ENCODE measurements around the gene EPB41L2.
"Not testable (repeated sequence)": the region's sequence is repeated elsewhere in the genome, so short reads cannot be mapped to it uniquely, and the experiment has no call there.

EPB41L2 gene

DNA sequence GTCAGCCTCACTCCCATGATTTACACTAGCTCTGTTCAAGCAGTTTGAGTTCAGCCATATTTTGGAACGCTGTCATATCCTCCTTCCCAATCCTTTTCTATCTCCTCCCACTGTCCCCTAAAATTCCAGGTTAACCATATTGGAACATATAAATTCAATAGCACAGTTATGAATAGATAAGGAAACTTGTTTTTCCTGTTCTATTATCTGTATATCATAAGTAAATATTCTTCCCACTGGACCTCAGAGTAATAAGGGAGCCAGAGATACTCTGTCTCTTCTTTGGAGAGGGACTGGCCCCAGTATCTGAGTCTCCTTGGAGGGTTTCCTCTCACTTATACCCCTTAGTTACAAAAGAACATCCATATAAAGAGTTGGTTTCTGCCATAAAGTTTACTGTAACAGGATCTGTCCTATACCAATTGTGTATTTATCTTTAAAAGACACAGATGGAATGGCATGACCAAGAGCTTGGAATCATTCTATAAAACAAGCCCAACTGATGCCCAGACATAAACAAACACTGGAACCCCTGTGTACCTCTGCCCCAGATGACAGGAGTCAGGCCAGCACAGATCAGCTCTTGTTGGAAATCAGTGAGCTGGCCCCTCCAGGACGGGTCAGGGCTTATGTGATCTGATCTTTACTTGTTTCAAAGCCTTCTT is 67.1 kb downstream of the EPB41L2 start:
- TF ChIP-seq, protein P1, sequence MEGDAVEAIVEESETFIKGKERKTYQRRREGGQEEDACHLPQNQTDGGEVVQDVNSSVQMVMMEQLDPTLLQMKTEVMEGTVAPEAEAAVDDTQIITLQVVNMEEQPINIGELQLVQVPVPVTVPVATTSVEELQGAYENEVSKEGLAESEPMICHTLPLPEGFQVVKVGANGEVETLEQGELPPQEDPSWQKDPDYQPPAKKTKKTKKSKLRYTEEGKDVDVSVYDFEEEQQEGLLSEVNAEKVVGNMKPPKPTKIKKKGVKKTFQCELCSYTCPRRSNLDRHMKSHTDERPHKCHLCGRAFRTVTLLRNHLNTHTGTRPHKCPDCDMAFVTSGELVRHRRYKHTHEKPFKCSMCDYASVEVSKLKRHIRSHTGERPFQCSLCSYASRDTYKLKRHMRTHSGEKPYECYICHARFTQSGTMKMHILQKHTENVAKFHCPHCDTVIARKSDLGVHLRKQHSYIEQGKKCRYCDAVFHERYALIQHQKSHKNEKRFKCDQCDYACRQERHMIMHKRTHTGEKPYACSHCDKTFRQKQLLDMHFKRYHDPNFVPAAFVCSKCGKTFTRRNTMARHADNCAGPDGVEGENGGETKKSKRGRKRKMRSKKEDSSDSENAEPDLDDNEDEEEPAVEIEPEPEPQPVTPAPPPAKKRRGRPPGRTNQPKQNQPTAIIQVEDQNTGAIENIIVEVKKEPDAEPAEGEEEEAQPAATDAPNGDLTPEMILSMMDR (IDR thresholded peaks at IDR 0.05; ENCODE audit: insufficient read depth, low read length, poor library complexity, severe bottlenecking) = no peak
- no peak for DNase-seq (ENCODE audit: extremely low read depth, insufficient read length)
- no peaks in the 10 kb centered on the region for H3K27me3 ChIP-seq (replicated peaks; ENCODE audit: control insufficient read depth, insufficient read depth, low read length)
- H3K4me3 ChIP-seq (replicated peaks; ENCODE audit: low read depth, low read length) = no peak overlapping the region
- no peaks in the 10 kb centered on the region for H3K36me3 ChIP-seq (ENCODE audit: control insufficient read depth, insufficient read depth, low read length)

DNA sequence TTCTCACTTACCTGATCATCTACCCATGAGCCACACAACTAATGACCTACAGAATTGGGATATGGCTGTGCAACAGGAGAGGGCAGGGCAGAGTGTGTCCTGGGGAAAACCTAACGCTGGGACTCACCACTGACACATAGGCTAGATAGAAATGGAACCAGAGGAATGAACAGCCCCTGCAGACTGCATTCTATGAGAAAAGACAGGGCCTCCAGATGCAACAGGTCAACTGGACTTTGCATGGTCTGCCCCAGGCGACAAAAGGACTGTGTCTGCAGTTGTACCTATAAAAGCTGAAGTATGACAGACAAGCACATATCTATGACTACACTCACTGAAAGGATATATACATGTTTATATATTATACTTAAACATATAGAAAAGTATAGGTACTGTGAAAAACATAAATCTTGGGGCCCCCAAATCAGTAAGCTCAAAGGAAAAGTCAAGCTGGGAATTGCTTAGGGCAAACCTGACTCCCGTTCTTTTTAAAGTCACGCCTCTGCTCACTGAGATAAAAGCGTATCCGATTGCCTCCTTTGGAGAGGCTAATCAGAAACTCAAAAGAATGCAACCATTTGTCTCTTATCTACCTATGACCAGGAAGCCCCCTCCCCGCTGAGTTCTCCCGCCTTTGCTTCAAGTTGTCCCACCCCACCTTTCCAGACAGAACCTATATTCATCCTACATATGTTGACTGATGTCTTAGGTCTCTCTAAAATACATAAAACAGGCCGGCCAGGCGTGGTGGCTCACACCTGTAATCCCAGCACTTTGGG is 68.5 kb downstream of the EPB41L2 start:
- Histone ChIP-seq H3K36me3 (ENCODE audit: control insufficient read depth, insufficient read depth, low read length) (no peaks in the 10 kb centered on the region), H3K27me3 (replicated peaks; ENCODE audit: control insufficient read depth, insufficient read depth, low read length) (no peaks in the 10 kb centered on the region), H3K4me3 (replicated peaks; ENCODE audit: low read depth, low read length) (no peak overlapping the region)
- DNase-seq (ENCODE audit: extremely low read depth, insufficient read length) = no peak
- TF ChIP-seq, protein P1 (IDR thresholded peaks at IDR 0.05; ENCODE audit: insufficient read depth, low read length, poor library complexity, severe bottlenecking) = no peak

DNA sequence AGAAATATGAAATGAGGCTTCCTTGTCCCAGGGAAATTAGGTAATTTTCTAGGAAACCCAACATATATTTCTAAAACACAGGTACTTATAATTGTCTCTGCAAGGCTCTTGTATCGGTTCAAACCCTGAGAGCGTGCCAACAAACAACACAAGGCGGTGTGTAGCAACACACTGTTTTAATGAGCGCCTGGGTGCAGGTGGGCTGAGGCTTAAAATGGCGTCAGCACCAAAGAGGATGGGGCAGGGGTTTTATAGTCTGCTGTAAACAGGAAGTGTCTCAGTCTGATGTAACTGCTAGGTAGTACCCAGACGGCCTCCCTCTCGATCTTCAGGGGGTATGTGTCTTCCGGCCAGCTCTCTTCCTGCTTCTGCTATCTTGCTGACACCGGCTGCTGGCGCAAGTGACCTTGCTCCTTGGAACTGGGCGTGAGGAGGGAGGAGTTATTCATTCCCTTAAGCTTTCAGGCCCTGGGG is 69.7 kb downstream of the EPB41L2 start:
- TF ChIP-seq, protein P1 (IDR thresholded peaks at IDR 0.05; ENCODE audit: insufficient read depth, low read length, poor library complexity, severe bottlenecking) = no peak
- H3K4me3 ChIP-seq (replicated peaks; ENCODE audit: low read depth, low read length) = no peak overlapping the region
- H3K27me3 ChIP-seq (replicated peaks; ENCODE audit: control insufficient read depth, insufficient read depth, low read length) = no peaks in the 10 kb centered on the region
- H3K36me3 ChIP-seq (ENCODE audit: control insufficient read depth, insufficient read depth, low read length) = no peaks in the 10 kb centered on the region
- DNase-seq (ENCODE audit: extremely low read depth, insufficient read length) = no peak

DNA sequence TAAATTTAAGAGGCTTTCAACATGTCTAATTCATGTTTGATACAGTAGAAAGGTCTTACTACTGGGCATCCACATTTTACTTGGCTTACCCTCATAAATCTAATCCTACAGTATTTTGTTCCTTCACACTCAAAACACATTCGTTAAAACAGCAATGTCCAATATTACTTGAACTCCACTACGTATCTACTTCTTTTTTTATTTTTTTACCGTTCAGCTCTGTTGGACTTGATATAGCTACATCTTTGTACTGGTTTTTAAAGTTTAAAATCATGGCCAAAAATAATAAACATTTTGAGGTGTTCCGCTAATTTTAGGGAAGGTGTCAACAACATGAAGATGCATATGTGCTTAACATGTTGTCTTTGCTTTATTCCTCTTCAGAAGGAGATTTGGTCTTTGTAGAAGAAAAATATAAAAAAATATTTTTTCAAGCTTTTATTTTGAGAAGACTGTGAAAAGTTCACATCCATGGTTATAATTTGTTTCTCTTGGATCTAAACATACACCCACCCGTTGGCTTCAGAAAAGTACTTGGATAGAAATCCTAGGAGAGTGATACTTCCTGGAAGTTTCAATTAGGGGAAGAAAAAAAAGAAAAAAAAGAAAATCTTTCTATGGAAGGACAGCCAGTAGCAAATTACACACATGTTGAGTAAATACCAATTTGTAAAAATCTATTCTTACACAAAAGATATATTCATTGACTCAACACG is 71.5 kb downstream of the EPB41L2 start:
- TF ChIP-seq, protein P1 (IDR thresholded peaks at IDR 0.05; ENCODE audit: insufficient read depth, low read length, poor library complexity, severe bottlenecking) = no peak
- H3K36me3 ChIP-seq (ENCODE audit: control insufficient read depth, insufficient read depth, low read length) = no peaks in the 10 kb centered on the region
- DNase-seq (ENCODE audit: extremely low read depth, insufficient read length) = no peak
- H3K27me3 ChIP-seq (replicated peaks; ENCODE audit: control insufficient read depth, insufficient read depth, low read length) = no peaks in the 10 kb centered on the region
- H3K4me3 ChIP-seq (replicated peaks; ENCODE audit: low read depth, low read length) = no peak overlapping the region

DNA sequence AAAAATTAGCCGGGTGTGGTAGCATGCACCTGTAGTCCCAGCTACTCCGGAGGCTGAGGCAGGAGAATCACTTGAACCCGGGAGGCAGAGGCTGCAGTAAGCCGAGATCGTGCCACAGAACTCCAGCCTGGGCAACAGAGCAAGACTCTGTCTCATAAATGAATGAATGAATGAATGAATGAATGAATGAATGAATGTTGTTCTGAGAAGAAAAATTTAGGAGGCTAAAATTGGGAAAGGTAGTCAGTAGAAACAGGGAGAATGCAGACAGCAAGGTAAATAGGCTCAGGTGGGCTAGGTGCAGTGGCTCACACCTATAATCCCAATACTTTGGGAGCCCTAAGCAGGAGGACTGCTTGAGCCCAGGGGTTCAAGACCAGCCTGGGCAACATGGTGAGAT is 75.5 kb downstream of the EPB41L2 start:
- not testable (repeated sequence) for H3K27me3 ChIP-seq (replicated peaks; ENCODE audit: control insufficient read depth, insufficient read depth, low read length); H3K4me3 ChIP-seq (replicated peaks; ENCODE audit: low read depth, low read length); H3K36me3 ChIP-seq (ENCODE audit: control insufficient read depth, insufficient read depth, low read length); DNase-seq (ENCODE audit: extremely low read depth, insufficient read length)

DNA sequence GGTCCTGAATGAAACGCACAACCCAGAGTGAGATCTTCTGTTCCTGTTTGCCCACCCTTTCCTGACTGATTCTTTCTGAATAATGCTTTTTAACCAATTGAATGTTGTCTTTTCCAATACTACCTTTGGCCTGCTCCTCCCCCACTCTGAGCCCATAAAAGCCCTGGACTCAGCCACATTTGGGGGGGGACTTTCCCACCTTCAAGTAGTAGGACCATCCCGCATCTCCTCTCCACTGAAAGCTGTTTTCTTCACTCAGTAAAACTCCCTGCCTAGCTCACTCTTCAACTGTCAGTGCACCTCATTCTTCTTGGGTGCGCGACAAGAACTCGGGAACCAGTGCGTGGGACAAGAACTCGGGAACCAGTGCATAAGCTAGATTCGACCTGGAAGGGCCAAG is 77.9 kb downstream of the EPB41L2 start:
- Histone ChIP-seq H3K4me3 (replicated peaks; ENCODE audit: low read depth, low read length) (no peak overlapping the region), H3K27me3 (replicated peaks; ENCODE audit: control insufficient read depth, insufficient read depth, low read length) (no peaks in the 10 kb centered on the region), H3K36me3 (ENCODE audit: control insufficient read depth, insufficient read depth, low read length) (no peaks in the 10 kb centered on the region)
- no peak for DNase-seq (ENCODE audit: extremely low read depth, insufficient read length)
- TF ChIP-seq, protein P1 (IDR thresholded peaks at IDR 0.05; ENCODE audit: insufficient read depth, low read length, poor library complexity, severe bottlenecking) = no peak

All from GM06990 (cell line).